Measurements from ENCODE around the gene ECM2.

Gene ECM2

DNA sequence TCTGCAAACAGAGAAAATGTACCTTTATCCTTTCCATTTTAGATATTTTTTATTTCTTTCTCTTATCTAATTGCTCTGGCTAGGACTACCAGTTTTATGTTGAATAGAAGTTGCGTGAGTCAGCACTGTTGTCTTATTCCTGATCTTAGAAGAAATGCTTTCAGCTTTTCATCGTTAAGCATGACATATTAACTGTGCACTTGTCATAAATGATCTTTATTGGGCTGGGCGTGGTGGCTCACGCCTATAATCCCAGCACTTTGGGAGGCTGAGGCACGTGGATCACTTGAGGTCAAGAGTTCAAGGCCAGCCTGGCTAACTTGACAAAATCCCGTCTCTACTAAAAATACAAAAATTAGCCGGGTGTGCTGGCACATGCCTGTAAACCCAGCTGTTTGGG, 8.2 kb upstream of the ECM2 start:
- no peak for FAIRE-seq
- DNase-seq (ENCODE audit: insufficient read length, low spot score): no peak
- no peak for TF ChIP-seq CTCF (IDR thresholded peaks at IDR 0.05; ENCODE audit: insufficient read depth, missing control alignments)

- TF ChIP-seq CTCF (IDR thresholded peaks at IDR 0.05; ENCODE audit: insufficient read depth, missing control alignments): no peak
- DNase-seq (ENCODE audit: insufficient read length, low spot score): no peak
- FAIRE-seq: no peak
Observed at GRCh38 chr9:92538541-92538940, 2.8 kb upstream of the ECM2 start.

GRCh38 chr9:92534674-92535073, 1.1 kb downstream of the ECM2 start:
- TF ChIP-seq CTCF (IDR thresholded peaks at IDR 0.05; ENCODE audit: insufficient read depth, missing control alignments): no peak
- DNase-seq (ENCODE audit: insufficient read length, low spot score): no peak
- no peak for FAIRE-seq

- no peak for DNase-seq (ENCODE audit: insufficient read length, low spot score)
- FAIRE-seq: no peak
- TF ChIP-seq CTCF (IDR thresholded peaks at IDR 0.05; ENCODE audit: insufficient read depth, missing control alignments): no peak
Observed at GRCh38 chr9:92534204-92534603, 1.6 kb downstream of the ECM2 start.

- FAIRE-seq (no peak), DNase-seq (ENCODE audit: insufficient read length, low spot score) (no peak)
- TF ChIP-seq CTCF (IDR thresholded peaks at IDR 0.05; ENCODE audit: insufficient read depth, missing control alignments): no peak
Observed at GRCh38 chr9:92530893-92531292, 4.9 kb downstream of the ECM2 start.

GRCh38 chr9:92529124-92529523, 6.7 kb downstream of the ECM2 start:
- DNase-seq (ENCODE audit: insufficient read length, low spot score) (no peak), FAIRE-seq (no peak)
- no peak for TF ChIP-seq CTCF (IDR thresholded peaks at IDR 0.05; ENCODE audit: insufficient read depth, missing control alignments)

DNA sequence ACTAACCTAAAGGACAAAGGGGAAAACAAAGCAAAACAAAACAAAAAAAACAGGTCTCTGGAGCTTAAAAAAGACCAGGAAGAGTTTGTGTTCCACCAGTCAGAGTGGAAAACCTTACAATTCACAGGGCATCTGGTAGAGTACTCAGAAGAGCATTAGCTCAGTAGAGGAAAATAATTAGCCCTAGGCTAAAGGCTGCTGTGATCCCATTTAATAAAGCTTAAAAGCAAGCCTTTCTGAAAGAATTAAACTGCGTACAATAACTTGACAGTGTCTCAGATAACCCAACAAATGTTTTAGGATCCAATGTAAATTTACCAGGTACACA, 7.3 kb downstream of the ECM2 start:
- FAIRE-seq: peak; percentile 79
- TF ChIP-seq CTCF (IDR thresholded peaks at IDR 0.05; ENCODE audit: insufficient read depth, missing control alignments): no peak

More for the DNA sequence above, 7.3 kb downstream of the ECM2 start:
- no peak for DNase-seq (ENCODE audit: insufficient read length, low spot score)
